HG03097 (cell line): ENCODE data around the gene CCDC33.

Experiments used
- ATAC-seq: cut with Tn5 transposase; IDR thresholded peaks from one replicate; pipeline ENCODE4 v1.9.1; 2021; ENCODE audit not compliant: unreplicated experiment, low FRiP score

The CCDC33 gene

GRCh38 chr15:74227968-74228722 is 8.0 kb upstream of the CCDC33 start:
- ATAC-seq = no peak

GRCh38 chr15:74228723-74229081 is 7.4 kb upstream of the CCDC33 start:
- no peak for ATAC-seq

DNA sequence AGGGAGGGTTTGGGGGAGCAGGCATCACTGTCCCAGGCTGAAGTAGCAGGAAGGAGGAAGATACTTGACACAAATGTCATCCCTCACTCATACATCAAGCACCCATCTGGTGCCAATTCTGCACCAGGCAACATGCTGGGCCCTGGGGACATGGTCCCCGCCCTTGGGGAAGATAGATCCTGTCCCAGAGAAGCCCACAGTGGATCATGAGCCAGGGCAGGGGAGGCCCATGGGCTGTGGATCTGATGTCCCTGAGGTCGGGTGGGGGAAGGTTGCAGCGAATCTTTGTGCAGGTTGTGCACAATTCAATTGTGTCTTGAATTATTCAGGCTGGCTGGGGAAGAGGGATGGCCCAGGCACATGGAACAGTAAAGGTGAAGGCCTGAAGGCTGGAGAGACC is 6.4 kb upstream of the CCDC33 start:
- no peak for ATAC-seq

DNA sequence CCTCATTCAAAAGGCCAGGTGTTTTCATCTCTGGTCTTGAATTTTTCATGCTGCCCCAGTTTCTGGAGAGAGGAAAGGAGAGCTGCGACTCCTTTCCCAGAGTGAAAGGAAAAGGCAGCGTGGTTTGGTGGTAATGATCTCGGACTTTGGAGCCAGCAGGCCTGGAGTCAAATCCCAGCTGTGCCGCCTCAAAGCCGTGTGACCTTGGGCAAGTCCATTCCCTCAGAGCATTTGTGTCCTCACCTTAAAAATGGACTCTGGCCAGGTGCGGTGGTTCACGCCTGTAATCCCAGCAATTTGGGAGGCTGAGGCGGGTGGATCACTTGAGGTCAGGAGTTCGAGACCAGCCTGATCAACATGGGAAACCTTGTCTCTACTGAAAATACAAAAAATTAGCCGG is 4.7 kb upstream of the CCDC33 start:
- ATAC-seq = no peak

DNA sequence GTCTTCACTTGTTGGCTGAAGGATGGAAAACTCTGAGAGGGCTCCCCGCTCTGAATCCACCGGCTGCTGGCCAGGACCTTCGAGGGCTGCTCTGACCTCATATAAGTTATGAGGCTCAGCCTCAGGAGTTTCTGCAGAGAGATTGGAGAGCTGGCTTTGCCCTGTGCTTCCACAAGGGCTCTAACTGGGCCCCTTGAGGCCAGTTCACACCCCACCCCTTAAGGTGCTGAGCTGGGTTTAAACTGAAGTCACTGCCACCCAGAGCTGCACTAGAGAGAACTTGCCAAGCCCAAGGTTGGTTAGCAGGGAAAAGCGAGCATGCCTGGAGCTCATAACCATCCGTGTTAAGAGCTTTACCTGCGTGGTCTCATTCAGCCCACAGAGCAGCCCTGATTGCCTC is 2.8 kb upstream of the CCDC33 start:
- no peak for ATAC-seq

GRCh38 chr15:74233851-74234597 is 2.1 kb upstream of the CCDC33 start:
- ATAC-seq = no peak

GRCh38 chr15:74234598-74234875 is 1.6 kb upstream of the CCDC33 start:
- ATAC-seq = no peak

DNA sequence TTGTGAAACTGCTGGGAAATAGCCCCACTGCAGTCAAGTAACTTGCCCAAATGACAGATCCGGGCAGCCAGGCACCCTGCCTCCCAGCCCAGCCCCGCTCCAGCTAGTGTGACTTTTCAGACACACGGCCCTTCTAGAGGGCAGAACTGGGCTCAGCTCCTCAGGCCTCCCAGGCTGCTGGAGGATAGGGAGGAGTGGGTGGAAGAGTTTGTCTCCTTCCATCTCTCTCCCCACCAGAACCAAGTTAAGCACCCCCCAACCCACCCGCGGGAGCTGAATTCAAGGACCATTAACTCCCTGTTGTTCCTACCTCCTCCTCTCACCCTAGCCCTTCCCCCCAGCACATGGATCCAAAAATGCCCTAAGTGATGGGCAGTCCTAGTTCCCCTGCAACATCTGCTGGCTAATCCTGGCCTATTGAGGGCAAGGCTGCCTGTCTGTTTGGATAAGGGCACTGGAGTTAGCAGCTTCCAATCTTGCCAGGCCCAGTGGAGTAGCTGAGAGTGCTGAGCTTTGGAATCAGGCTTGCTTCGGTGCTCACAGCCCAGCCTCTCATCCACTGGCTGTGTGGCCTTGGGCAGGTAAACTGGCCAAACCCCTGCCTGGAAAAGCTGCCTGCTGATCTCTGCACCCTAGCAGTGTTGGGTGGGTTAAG is 3.1 kb downstream of the CCDC33 start:
- no peak for ATAC-seq

GRCh38 chr15:74240002-74240568 is 4.0 kb downstream of the CCDC33 start:
- ATAC-seq = no peak

GRCh38 chr15:74240897-74241614 is 4.9 kb downstream of the CCDC33 start:
- ATAC-seq = no peak

GRCh38 chr15:74242441-74243185 is 6.5 kb downstream of the CCDC33 start:
- no peak for ATAC-seq

DNA sequence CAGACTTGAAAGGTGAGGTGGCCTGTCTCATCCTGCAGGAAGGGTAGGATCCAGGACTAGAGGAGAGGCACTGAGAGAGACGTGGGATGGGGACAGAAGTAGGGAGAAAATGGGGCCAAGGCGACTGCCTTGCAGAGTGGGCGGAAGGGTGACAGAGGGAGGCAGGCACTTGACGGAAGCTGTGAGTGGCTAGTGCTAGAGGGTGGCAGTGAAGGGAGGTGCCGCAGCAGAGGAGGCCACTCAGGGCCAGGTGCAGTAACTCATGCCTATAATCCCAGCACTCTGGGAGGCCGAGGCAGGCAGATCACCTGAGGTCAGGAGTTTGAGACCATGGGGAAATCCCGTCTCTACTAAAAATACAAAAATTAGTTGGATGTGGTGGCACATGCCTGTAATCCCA is 7.3 kb downstream of the CCDC33 start:
- ATAC-seq = no peak

- ATAC-seq = no peak
These were observed 8.8 kb downstream of the CCDC33 start for GRCh38 chr15:74244822-74245341.

DNA sequence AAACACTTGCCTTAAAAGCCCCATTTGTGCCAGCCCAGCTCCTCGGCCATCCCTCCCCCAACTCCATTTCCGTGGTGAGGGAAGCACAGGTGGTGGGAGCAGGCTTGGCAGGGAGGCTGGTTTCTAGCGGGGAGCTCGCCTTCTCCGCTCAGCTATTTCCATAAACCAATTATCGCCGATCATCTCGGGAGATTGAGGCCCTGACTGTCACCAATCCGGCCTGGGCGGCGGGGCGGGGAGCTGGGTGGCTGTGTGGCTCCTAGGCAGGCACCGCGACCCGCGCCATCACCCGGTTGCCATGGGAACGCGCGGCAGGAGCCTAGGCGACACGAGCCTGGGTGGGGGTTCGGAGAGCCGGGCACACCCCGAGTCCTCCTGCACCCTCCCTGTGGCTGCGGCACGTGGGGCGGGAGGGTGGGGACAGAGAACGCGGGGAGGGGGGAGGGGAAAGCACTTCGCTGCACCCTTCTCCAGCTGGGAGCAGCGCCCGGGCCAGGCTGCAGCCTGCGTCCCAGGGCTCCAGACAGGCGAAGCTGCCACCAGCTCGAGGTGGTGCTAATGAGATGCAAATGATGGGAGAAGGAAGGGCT is 9.3 kb downstream of the CCDC33 start:
- ATAC-seq = no peak

GRCh38 chr15:74250266-74250665 is 14.1 kb downstream of the CCDC33 start:
- ATAC-seq = no peak

DNA sequence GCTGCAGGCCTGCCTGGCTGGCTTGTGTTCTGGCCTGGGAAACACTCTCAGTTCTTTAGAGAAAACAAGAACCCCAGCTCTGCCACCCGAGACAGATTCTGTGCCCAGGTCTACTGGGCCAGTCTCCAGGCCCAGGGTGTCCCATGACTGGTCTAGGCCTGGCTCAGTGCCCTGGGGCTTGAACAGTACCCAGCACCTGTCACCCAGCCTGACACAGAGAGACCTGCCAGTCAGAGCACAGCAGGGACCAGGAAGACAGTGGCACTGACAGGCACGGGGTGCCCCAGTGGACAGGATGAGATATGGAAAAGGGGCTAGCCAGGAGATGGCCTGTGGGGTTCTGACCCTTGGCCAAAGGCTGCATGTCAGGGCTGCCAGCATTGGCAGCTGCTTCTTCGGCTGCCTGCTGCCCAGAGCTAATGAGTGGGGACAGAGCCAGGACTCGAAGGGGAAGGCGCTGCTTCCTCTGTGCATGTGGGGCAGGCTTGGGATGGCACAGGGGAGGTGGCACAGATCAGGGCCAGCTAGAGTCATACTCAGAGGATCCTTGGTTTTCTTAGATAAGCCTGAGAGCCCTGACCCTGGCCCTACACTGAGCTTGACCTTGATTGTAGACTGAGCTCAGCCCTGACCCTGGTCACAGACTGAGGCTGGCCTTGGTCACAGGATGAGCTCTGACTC is 15.1 kb downstream of the CCDC33 start:
- ATAC-seq = no peak

DNA sequence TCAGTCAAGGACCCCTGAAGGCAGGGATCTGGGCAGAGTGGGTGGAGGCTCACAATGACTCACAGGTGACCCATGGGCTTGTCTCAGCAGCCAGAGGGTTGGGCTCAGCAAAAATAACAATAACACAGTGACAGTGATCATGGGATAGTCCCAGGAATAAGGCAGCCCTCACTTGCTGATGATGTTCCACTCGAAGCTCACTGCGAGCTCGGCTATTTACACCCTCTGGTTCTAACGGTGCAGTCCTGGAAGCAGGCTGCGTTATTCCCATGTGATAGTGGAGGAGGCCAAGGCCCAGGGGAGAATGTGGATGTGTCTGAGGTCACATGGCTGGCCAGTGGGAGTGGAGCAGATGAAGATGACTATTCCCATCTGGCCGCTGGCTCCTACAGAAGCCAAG is 16.2 kb downstream of the CCDC33 start:
- ATAC-seq = no peak

- no peak for ATAC-seq
These were observed 16.6 kb downstream of the CCDC33 start for GRCh38 chr15:74252721-74253120.
